ENCODE measurements around the gene SLC25A22. TPM values are rescaled to one million over a fixed set of nuclear protein-coding genes. Genes with fewer than 3 reads are reported as not detected.
A peak's percentile ranks its signal among the peaks of the same experiment; 100 is the strongest.

The SLC25A22 gene
- polyA plus RNA-seq, 4 donors: 13.1 to 24.3 (median 18.6) TPM

GRCh38 chr11:792873-793272, 5.2 kb downstream of the SLC25A22 start:
- no peak for DNase-seq (ENCODE audit: low read depth in 4 of 4, low spot score in 2 of 4)

- no peak for DNase-seq (ENCODE audit: low read depth in 4 of 4, low spot score in 2 of 4)
Measured at GRCh38 chr11:792535-792821, 5.6 kb downstream of the SLC25A22 start.

- no peak for DNase-seq (ENCODE audit: low read depth in 4 of 4, low spot score in 2 of 4)
Measured at GRCh38 chr11:791658-792534, 6.2 kb downstream of the SLC25A22 start.

GRCh38 chr11:790721-791564, 7.1 kb downstream of the SLC25A22 start:
- no peak for DNase-seq (ENCODE audit: low read depth in 4 of 4, low spot score in 2 of 4)

GRCh38 chr11:789943-790342, 8.1 kb downstream of the SLC25A22 start, which contains the start of gene CEND1:
Gene CEND1 (minus strand): TSS chr11:790090. CDS start chr11:788576, 1,514 bp downstream.
- no peak for DNase-seq (ENCODE audit: low read depth in 4 of 4, low spot score in 2 of 4)

GRCh38 chr11:788953-789940, 8.8 kb downstream of the SLC25A22 start:
- DNase-seq (ENCODE audit: low read depth in 4 of 4, low spot score in 2 of 4): no peak

GRCh38 chr11:788009-788640, 10.0 kb downstream of the SLC25A22 start:
- DNase-seq (ENCODE audit: low read depth in 4 of 4, low spot score in 2 of 4): no peak

- no peak for DNase-seq (ENCODE audit: low read depth in 4 of 4, low spot score in 2 of 4)
Measured at GRCh38 chr11:787084-787675, 10.9 kb downstream of the SLC25A22 start.

GRCh38 chr11:786235-787083, 11.6 kb downstream of the SLC25A22 start:
- no peak for DNase-seq (ENCODE audit: low read depth in 4 of 4, low spot score in 2 of 4)

GRCh38 chr11:783581-784015, 14.5 kb downstream of the SLC25A22 start:
- DNase-seq (ENCODE audit: low read depth in 4 of 4, low spot score in 2 of 4): peak in 2 of 4 donors; percentile 59 to 67

GRCh38 chr11:782264-783174, 15.6 kb downstream of the SLC25A22 start:
- DNase-seq (ENCODE audit: low read depth in 4 of 4, low spot score in 2 of 4): no peak

- no peak for DNase-seq (ENCODE audit: low read depth in 4 of 4, low spot score in 2 of 4)
Measured at GRCh38 chr11:779955-780532, 18.0 kb downstream of the SLC25A22 start.

- DNase-seq (ENCODE audit: low read depth in 4 of 4, low spot score in 2 of 4): no peak
Measured at GRCh38 chr11:778976-779954, 18.8 kb downstream of the SLC25A22 start.

- DNase-seq (ENCODE audit: low read depth in 4 of 4, low spot score in 2 of 4): peak in 3 of 4 donors; percentile 74 to 85 (median 77)
Measured at GRCh38 chr11:777288-778255, 20.5 kb downstream of the SLC25A22 start, which contains the start of gene GATD1. Gene GATD1 (minus strand): TSS chr11:777487. CDS start chr11:777462, 25 bp downstream.

Measured in left renal cortex interstitium (tissue), 4 donors.